GM12878 (cell line): ENCODE measurements around the gene ARAP3. TPM values are rescaled to one million over a fixed set of nuclear protein-coding genes. Genes with fewer than 3 reads are reported as not detected.

Source experiments
- ATAC-seq: fragments of 200-7000 bp; cut with Tn5 transposase; 3 replicates; pipeline ENCODE4 v1.9.1; 2020; ENCODE audit warnings: mild to moderate bottlenecking, moderate library complexity
- BruUV-seq: library from RNA; stranded (reverse); fragments of 400-500 nt; replicated peaks from 2 replicates; lab custom pipeline; 2021; lab: Mats Ljungman, UMichigan
- CTCF ChIA-PET: fragments of 300-600 bp; sonication (Branson Sonifier 250); formaldehyde crosslinking; extraction: SDS; loops from one replicate; lab custom pipeline; 2021; ENCODE audit warnings: inconsistent platforms; lab: Yijun Ruan, JAX
- POLR2A ChIA-PET: fragments of 350-600 bp; formaldehyde crosslinking; extraction: SDS; loops from one replicate; lab custom pipeline; 2021; ENCODE audit warnings: inconsistent platforms; lab: Charles Lee
- RAD21 ChIA-PET: fragments of 300-600 bp; sonication (Branson Sonifier 250); formaldehyde crosslinking; loops from one replicate; lab custom pipeline; 2023; ENCODE audit warnings: antibody characterized with exemption; ENCODE audit not compliant: unreplicated experiment; lab: Charles Lee
- SMC1A ChIA-PET: fragments of 300-600 bp; sonication (Branson Sonifier 250); formaldehyde crosslinking; loops from one replicate; lab custom pipeline; 2023; ENCODE audit not compliant: unreplicated experiment, uncharacterized antibody; lab: Charles Lee
- DNase-seq: peaks from one replicate; pipeline ENCODE4 v3.0.0-alpha.2; 2011; ENCODE audit warnings: low read depth, low spot score
- FAIRE-seq: peaks from 3 replicates; lab custom pipeline; 2011; peaks lifted over from hg19 to GRCh38; lab: Jason Lieb, UNC
- H2AFZ ChIP-seq: 2 replicates; pipeline ENCODE4 v1.6.0; 2011; ENCODE audit warnings: low read depth, low read length, control low read depth; ENCODE audit not compliant: control insufficient read depth
- H3K27ac ChIP-seq: 2 replicates; pipeline ENCODE4 v1.5.1; 2011; ENCODE audit warnings: control low read depth; ENCODE audit not compliant: control insufficient read depth, insufficient read depth
- H3K27me3 ChIP-seq, 2 experiments: replicated peaks in 1 of 2; 2 replicates each; pipeline versions ENCODE4 v1.6.0 to v1.6.1; 2011; ENCODE audit warnings: low read length in 1 of 2; ENCODE audit not compliant: control insufficient read depth in 2 of 2, insufficient read depth in 2 of 2
- H3K36me3 ChIP-seq, 2 experiments: 2 replicates each; pipeline ENCODE4 v1.5.1; 2011; ENCODE audit warnings: low read length in 1 of 2; ENCODE audit not compliant: control insufficient read depth in 2 of 2, insufficient read depth in 2 of 2
- H3K4me1 ChIP-seq: 2 replicates; pipeline ENCODE4 v1.6.1; 2011; ENCODE audit warnings: mild to moderate bottlenecking, low read length, moderate library complexity, mixed read lengths; ENCODE audit not compliant: control insufficient read depth, insufficient read depth
- H3K4me2 ChIP-seq: 2 replicates; pipeline ENCODE4 v1.6.0; 2011; ENCODE audit warnings: control low read depth; ENCODE audit not compliant: control insufficient read depth, insufficient read depth
- H3K4me3 ChIP-seq: fragments of 200-600 bp; sonication (generic); 2 replicates; pipeline ENCODE4 v1.5.1; 2016
- H3K79me2 ChIP-seq: 2 replicates; pipeline ENCODE4 v1.6.0; 2011; ENCODE audit warnings: low read length; ENCODE audit not compliant: control insufficient read depth, insufficient read depth
- H3K9ac ChIP-seq: 2 replicates; pipeline ENCODE4 v1.8.0; 2011; ENCODE audit warnings: low read length, control low read depth, mixed read lengths; ENCODE audit not compliant: control insufficient read depth, insufficient read depth
- H3K9me3 ChIP-seq: replicated peaks from 3 replicates; pipeline ENCODE4 v1.5.1; 2011; ENCODE audit warnings: mild to moderate bottlenecking, low read length; ENCODE audit not compliant: control insufficient read depth, insufficient read depth
- H4K20me1 ChIP-seq: 2 replicates; pipeline ENCODE4 v1.6.0; 2011; ENCODE audit not compliant: control insufficient read depth, insufficient read depth
- BMI1 ChIP-seq: fragments of 450-650 bp; IDR thresholded peaks from 2 replicates; pipeline ENCODE4 v1.6.1; 2016; ENCODE audit warnings: mild to moderate bottlenecking, moderate library complexity, borderline replicate concordance
- IKZF1 ChIP-seq: fragments of 450-650 bp; conservative IDR thresholded peaks from 2 replicates; pipeline ENCODE4 v1.6.1; 2017; ENCODE audit warnings: antibody characterized with exemption, mild to moderate bottlenecking
- IRF3 ChIP-seq: fragments of 450-650 bp; IDR thresholded peaks from 2 replicates; pipeline ENCODE4 v1.6.1; 2014; ENCODE audit warnings: mild to moderate bottlenecking
- IRF5 ChIP-seq: fragments of 450-650 bp; IDR thresholded peaks from 2 replicates; pipeline ENCODE4 v1.6.1; 2017; ENCODE audit warnings: borderline replicate concordance
- MEF2A ChIP-seq: IDR thresholded peaks from 2 replicates; pipeline ENCODE4 v1.6.1; 2011; ENCODE audit warnings: low read depth, mild to moderate bottlenecking, low read length, moderate library complexity; ENCODE audit not compliant: insufficient read depth
- MTA2 ChIP-seq: fragments of 450-650 bp; IDR thresholded peaks from 2 replicates; pipeline ENCODE4 v1.6.1; 2016; ENCODE audit warnings: low read depth, mild to moderate bottlenecking, moderate library complexity
- MTA3 ChIP-seq: IDR thresholded peaks from 2 replicates; pipeline ENCODE4 v1.6.1; 2012; ENCODE audit warnings: low read length, inconsistent platforms, borderline replicate concordance
- RELB ChIP-seq: fragments of 450-650 bp; IDR thresholded peaks from 2 replicates; pipeline ENCODE4 v1.6.1; 2017; ENCODE audit warnings: low read depth, mild to moderate bottlenecking, moderate library complexity
- RFX5 ChIP-seq: IDR thresholded peaks from 2 replicates; pipeline ENCODE4 v1.6.1; 2011; ENCODE audit warnings: low read depth, low read length, improper control_type of control experiment
- TCF7 ChIP-seq: IDR thresholded peaks from 2 replicates; pipeline ENCODE4 v1.6.1; 2014; ENCODE audit warnings: antibody characterized with exemption, borderline replicate concordance
- WGBS: methylation state at CpG from one replicate; pipeline ENCODE4 v1.1.6; 2016; ENCODE audit warnings: low lambda C conversion rate; ENCODE audit not compliant: insufficient replicate concordance, insufficient coverage; ENCODE audit errors: missing lambda C conversion rate; 5-methylcytosine and 5-hydroxymethylcytosine counted together
- in situ Hi-C: fragments of 300-500 bp; cut with MboI; formaldehyde crosslinking; loops from 9 replicates; pipeline ENCODE4 v1.14.3; 2018; ENCODE audit warnings: mixed read lengths
- intact Hi-C: fragments of 100-400 bp; cut with micrococcal nuclease; formaldehyde crosslinking; loops from one replicate; pipeline ENCODE4 v1.14.2; 2022; ENCODE audit not compliant: unreplicated experiment
- polyA plus RNA-seq, 11 experiments: library from polyadenylated mRNA; depleted of rRNA in 4 of 11; unstranded in 6 of 11; stranded (reverse) in 5 of 11; fragments of >200 nt; fragmentation: Nextera tagmentation in 4 of 11; fragmentation: Illumina TruSeq in 1 of 11; extraction: Ambion mirVana in 4 of 11; extraction: Trizol in 1 of 11; gene quantifications; 1 replicate in 1 of 11; 2 replicates in 10 of 11; pipeline versions ENCODE4 v1.2.1 to v1.2.3, GENCODE V29; 2011 to 2016; ENCODE audit warnings: inconsistent platforms in 2 of 11, missing spikeins in 2 of 11, low read depth in 1 of 11
- total RNA-seq, 4 experiments: library from RNA; depleted of rRNA in 3 of 4; stranded (reverse); fragments of >200 nt in 3 of 4; fragmentation: Illumina TruSeq in 1 of 4; extraction: Trizol in 1 of 4; gene quantifications; 2 replicates each; pipeline versions ENCODE4 v1.2.1 to v1.2.3, GENCODE V29; 2013 to 2021
- TF ChIP-seq, protein P1 (sequence below): IDR thresholded peaks from 2 replicates; pipeline ENCODE4 v1.6.1; 2012; ENCODE audit warnings: improper control_type of control experiment, low read depth, low read length; ENCODE audit not compliant: insufficient replicate concordance
- TF ChIP-seq, protein P2 (sequence below): fragments of 450-650 bp; IDR thresholded peaks from 2 replicates; pipeline ENCODE4 v1.6.1; 2016; ENCODE audit warnings: mild to moderate bottlenecking

ARAP3 gene
- total and polyA plus RNA-seq, 10 of the 15 experiments (the other 5 are each of a cell fraction or from before 2014, with no cell fraction given): 0.01 to 0.08 TPM; not detected in 8

DNA sequence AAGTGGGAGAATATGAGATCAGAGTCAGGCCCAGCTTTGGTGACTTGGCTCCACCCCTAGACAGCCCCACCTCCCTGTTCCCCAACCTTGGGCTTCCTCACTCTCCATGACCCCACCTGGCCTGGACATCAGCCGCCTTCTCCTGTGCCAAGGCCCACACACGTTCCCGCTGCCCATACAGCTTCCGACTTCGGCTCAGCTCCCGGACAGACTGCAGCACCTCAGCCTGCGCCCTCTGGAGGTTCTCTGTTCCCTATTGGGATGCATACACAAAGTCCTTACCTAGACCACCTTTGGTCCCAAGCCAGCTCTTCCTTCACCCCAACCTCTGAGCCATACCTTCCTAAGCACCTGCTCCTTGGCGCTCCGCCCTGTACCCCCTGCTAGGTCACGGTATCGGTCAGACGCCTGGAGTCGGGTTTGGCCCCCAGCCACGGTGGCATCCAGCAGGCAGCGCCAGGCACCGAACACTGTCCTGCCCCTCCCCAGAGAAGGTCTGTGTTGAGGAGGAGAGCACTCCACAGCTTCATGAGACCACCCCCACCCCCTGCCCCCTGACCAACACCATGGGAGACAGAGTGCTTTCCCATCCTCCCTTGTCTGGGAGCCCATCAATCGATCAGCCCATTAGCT, 32.9 kb downstream of the ARAP3 start:
- no TSS peak for BruUV-seq
- intact Hi-C loops: no loop called here
- TF ChIP-seq MTA2: no peak
- TF ChIP-seq IRF3: no peak
- TF ChIP-seq MTA3: no peak
- no peak for TF ChIP-seq RELB
- TF ChIP-seq, protein P1, sequence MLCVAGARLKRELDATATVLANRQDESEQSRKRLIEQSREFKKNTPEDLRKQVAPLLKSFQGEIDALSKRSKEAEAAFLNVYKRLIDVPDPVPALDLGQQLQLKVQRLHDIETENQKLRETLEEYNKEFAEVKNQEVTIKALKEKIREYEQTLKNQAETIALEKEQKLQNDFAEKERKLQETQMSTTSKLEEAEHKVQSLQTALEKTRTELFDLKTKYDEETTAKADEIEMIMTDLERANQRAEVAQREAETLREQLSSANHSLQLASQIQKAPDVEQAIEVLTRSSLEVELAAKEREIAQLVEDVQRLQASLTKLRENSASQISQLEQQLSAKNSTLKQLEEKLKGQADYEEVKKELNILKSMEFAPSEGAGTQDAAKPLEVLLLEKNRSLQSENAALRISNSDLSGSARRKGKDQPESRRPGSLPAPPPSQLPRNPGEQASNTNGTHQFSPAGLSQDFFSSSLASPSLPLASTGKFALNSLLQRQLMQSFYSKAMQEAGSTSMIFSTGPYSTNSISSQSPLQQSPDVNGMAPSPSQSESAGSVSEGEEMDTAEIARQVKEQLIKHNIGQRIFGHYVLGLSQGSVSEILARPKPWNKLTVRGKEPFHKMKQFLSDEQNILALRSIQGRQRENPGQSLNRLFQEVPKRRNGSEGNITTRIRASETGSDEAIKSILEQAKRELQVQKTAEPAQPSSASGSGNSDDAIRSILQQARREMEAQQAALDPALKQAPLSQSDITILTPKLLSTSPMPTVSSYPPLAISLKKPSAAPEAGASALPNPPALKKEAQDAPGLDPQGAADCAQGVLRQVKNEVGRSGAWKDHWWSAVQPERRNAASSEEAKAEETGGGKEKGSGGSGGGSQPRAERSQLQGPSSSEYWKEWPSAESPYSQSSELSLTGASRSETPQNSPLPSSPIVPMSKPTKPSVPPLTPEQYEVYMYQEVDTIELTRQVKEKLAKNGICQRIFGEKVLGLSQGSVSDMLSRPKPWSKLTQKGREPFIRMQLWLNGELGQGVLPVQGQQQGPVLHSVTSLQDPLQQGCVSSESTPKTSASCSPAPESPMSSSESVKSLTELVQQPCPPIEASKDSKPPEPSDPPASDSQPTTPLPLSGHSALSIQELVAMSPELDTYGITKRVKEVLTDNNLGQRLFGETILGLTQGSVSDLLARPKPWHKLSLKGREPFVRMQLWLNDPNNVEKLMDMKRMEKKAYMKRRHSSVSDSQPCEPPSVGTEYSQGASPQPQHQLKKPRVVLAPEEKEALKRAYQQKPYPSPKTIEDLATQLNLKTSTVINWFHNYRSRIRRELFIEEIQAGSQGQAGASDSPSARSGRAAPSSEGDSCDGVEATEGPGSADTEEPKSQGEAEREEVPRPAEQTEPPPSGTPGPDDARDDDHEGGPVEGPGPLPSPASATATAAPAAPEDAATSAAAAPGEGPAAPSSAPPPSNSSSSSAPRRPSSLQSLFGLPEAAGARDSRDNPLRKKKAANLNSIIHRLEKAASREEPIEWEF: no peak
- TF ChIP-seq, protein P2, sequence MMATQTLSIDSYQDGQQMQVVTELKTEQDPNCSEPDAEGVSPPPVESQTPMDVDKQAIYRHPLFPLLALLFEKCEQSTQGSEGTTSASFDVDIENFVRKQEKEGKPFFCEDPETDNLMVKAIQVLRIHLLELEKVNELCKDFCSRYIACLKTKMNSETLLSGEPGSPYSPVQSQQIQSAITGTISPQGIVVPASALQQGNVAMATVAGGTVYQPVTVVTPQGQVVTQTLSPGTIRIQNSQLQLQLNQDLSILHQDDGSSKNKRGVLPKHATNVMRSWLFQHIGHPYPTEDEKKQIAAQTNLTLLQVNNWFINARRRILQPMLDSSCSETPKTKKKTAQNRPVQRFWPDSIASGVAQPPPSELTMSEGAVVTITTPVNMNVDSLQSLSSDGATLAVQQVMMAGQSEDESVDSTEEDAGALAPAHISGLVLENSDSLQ: no peak
- no peak for TF ChIP-seq IKZF1
- no peak for TF ChIP-seq IRF5
- no peak for TF ChIP-seq BMI1
- no peak for TF ChIP-seq RFX5
- no peak for TF ChIP-seq MEF2A
- TF ChIP-seq TCF7: no peak
- DNase-seq: no peak
- POLR2A ChIA-PET: interaction anchor here (0.7 to 2.0 kb wide), 2 partner anchors 13 to 14 kb away, joined by 3 to 5 read pairs; partner anchors contain the start of genes HDAC3 and RELL2
- no peak for FAIRE-seq
- Histone ChIP-seq H3K4me1 (peaks cover 8% of the 10 kb centered on the region), H3K9me3 (no peaks in the 10 kb centered on the region), H3K79me2 (no peaks in the 10 kb centered on the region), H3K27me3 (no peaks in the 10 kb centered on the region), H3K4me2 (no peak overlapping the region), H2AFZ (no peak overlapping the region), H4K20me1 (no peaks in the 10 kb centered on the region), H3K9ac (no peak overlapping the region), H3K27ac (no peak overlapping the region), H3K36me3 (no peaks in the 10 kb centered on the region; a peak in 2 of 4 replicates), H3K4me3 (no peak overlapping the region)
- CTCF ChIA-PET: interaction anchor here (0.9 to 1.5 kb wide), 3 partner anchors 11 to 29 kb away, joined by 3 to 4 read pairs (median 3); partner anchors contain the start of genes HDAC3 and RELL2
- WGBS: 96% methylated on average over 17 of the region's 17 CpGs
- in situ Hi-C loops: no loop called here
- SMC1A ChIA-PET: no interaction called here
- no peak for ATAC-seq
- RAD21 ChIA-PET: no interaction called here
